ENCODE data around the gene BCL2L14.

- no peak for TF ChIP-seq POLR2A (IDR thresholded peaks at IDR 0.05; ENCODE audit: low read length)
- TF ChIP-seq GATA1 (IDR thresholded peaks at IDR 0.05; ENCODE audit: low read depth, low read length), result no peak
These were observed 6.1 kb upstream of the BCL2L14 start for GRCh38 chr12:12064596-12064995.
